Suprapubic skin (tissue), 4 donors: Measurements from ENCODE around the gene RASA4. TPM values are rescaled to one million over a fixed set of nuclear protein-coding genes. Genes with fewer than 3 reads are reported as not detected.
"Not testable (repeated sequence)": the region's sequence is repeated elsewhere in the genome, so short reads cannot be mapped to it uniquely, and the experiment has no call there.

Experiments
- DNase-seq, 2 donors: peaks; one replicate each; pipeline ENCODE4 v3.0.0-alpha.2; 2019; ENCODE audit warnings: low spot score in 2 of 2
- H3K27ac ChIP-seq: fragments of 200-600 bp; sonication (generic); one replicate; pipeline ENCODE4 v1.5.1; 2019
- H3K27me3 ChIP-seq: fragments of 200-600 bp; sonication (generic); one replicate; pipeline ENCODE4 v1.5.1; 2019
- H3K36me3 ChIP-seq: fragments of 200-600 bp; sonication (generic); one replicate; pipeline ENCODE4 v1.5.1; 2019
- H3K4me1 ChIP-seq: fragments of 200-600 bp; sonication (generic); one replicate; pipeline ENCODE4 v1.5.1; 2019
- H3K4me3 ChIP-seq: fragments of 200-600 bp; sonication (generic); one replicate; pipeline ENCODE4 v1.5.1; 2019; ENCODE audit warnings: mild to moderate bottlenecking
- H3K9me3 ChIP-seq: fragments of 200-600 bp; sonication (generic); one replicate; pipeline ENCODE4 v1.5.1; 2019
- WGBS: methylation state at CpG from one replicate; pipeline ENCODE4 v1.1.5; 2018; 5-methylcytosine and 5-hydroxymethylcytosine counted together
- total RNA-seq, 4 donors: library from RNA; depleted of rRNA; stranded (reverse); fragments of >200 nt; gene quantifications; one replicate each; pipeline ENCODE4 v1.1.0, GENCODE V29; 2016

RASA4 gene
- total RNA-seq: 10 to 100 TPM; 16.4 to 33.9 (median 23.6) TPM

DNA sequence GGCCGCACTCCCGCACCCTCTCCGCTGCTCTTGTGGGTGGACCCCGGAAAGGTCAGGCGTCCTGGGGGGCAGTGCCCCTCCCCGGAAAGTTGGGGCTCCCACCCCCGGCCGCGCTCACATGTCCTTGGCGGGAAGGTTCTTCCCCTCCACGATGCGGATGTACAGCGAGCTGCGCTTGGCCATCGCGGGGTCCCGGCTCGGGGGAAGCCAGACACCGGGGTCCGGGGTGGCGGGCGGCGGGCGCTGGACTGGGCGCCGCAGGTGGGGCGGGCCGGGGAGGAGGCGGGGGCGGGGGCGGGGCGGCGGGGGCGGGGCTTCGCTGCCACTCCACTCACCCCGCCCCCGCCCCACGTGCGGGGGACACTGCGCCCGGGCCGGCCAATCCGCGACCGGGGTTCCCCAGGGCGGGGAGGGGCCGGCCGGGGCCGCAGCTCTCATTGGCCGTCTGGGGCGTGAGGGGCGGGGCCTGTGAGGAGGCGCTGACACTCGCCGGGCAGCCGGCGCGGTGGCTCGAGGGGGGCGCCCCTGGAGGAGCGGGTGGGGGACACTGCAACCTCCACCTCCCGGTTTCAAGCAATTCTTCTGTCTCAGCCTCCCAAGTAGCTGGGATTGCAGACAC, at the start of gene RASA4:
TSS of gene RASA4 (minus strand) at position 250 of the 619 bp plus-strand sequence. CDS start at position 183, 67 bp downstream.
- H3K36me3 ChIP-seq: not testable (repeated sequence)

DNA sequence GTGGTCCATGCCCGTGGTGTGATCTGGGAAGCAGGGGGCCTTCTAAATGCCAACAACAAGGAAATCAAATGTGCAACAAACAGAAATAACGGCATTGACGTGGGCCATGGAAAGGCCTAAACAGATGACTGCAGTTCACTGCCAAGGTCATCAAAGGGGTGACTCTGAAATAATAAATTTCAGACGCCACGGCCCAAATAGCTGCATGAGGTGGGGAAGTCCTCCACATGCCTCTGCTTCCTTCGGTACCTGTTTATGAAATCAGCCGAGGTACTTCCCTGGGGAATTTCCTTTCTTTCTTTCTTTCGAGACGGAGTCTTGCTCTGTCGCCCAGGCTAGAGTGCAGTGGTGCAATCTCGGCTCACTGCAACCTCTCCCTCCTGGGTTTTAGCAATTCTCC, 48.2 kb upstream of the RASA4 start:
- DNase-seq, H3K9me3 ChIP-seq, H3K36me3 ChIP-seq, H3K4me3 ChIP-seq, H3K4me1 ChIP-seq, H3K27ac ChIP-seq, H3K27me3 ChIP-seq: not testable (repeated sequence)
- WGBS: no CpG with 5 or more reads among the region's 11 CpGs

More for the DNA sequence above, at the start of gene RASA4:
- DNase-seq: peak; percentile 73 to 74
- H3K9me3 ChIP-seq, H3K27me3 ChIP-seq, H3K4me1 ChIP-seq, H3K27ac ChIP-seq: not testable (repeated sequence)
- no CpG with 5 or more reads among the region's 62 CpGs for WGBS
- peak within 1 kb of the TSS; percentile 51 for H3K4me3 ChIP-seq

DNA sequence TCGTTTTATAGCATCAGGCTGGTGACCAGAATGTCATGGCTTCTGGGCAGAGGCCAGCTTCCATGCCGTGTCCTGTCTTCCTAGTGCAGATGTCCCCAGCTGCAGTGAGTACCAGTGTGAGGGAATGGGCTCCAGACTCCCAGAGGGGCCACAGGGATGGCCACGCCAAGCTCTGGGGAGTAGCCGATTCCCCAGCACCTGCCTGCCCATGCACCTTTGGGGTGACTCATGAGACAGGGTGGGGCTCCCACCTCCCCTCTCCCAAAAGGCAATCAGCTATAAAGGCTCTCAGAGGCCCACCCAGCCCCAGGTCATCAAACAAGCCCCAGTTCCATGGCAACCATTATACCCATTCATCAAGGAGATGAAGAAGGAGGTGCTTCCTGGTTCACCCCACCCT, 33.4 kb upstream of the RASA4 start, which contains the start of gene SPDYE2B:
TSS of gene SPDYE2B (plus strand) at position 396 of the 400 bp plus-strand sequence. CDS start 2,030 bp downstream, outside the sequence.
- H3K27ac ChIP-seq, DNase-seq, H3K27me3 ChIP-seq, H3K36me3 ChIP-seq, H3K4me3 ChIP-seq, H3K9me3 ChIP-seq, H3K4me1 ChIP-seq: not testable (repeated sequence)
- WGBS: no CpG with 5 or more reads among the region's 4 CpGs

DNA sequence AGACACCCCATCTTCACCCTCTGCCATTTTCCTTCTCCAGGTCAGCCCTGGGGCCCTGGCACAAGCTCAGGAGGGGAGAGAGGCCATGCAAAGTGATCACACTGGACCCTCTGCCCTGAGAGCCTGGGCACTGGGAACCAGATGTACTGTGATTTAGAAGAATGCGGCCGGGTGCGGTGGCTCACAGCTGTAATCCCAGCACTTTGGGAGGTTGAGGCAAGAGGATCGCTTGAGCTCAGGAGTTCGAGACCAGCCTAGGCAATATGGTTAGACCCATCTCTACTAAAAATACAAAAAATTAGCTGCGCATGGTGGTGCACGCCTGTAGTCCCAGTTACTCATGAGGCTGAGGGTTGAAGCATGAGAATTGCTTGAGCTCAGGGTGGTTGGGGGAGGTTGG, 31.3 kb upstream of the RASA4 start:
- H3K36me3 ChIP-seq, H3K4me1 ChIP-seq, H3K9me3 ChIP-seq, H3K27me3 ChIP-seq, H3K27ac ChIP-seq, H3K4me3 ChIP-seq: not testable (repeated sequence)
- DNase-seq: peak in 1 of 2 donors; percentile 49
- WGBS: 98% methylated on average over 6 of the region's 7 CpGs

DNA sequence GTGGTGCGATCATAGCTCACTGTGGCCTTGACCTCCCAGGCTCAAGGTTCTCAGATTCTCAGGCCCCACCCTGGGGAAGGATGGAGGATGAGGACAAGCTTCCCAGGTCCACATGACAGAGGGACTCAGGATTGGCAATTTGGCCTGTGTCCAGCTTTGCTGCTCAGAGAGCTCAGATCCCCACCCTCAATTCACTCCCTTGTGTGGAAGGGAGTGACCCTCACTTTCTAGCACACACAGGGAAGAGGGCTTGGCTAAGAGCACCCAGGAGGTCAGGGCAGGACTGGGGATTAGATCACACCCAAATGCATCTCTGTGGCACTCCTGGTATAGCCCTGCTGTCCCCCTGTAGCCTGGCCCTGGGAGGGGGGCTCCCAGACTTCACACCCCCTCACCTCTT, 26.8 kb upstream of the RASA4 start:
- no CpG with 5 or more reads among the region's 1 CpG for WGBS
- not testable (repeated sequence) for H3K27me3 ChIP-seq

DNA sequence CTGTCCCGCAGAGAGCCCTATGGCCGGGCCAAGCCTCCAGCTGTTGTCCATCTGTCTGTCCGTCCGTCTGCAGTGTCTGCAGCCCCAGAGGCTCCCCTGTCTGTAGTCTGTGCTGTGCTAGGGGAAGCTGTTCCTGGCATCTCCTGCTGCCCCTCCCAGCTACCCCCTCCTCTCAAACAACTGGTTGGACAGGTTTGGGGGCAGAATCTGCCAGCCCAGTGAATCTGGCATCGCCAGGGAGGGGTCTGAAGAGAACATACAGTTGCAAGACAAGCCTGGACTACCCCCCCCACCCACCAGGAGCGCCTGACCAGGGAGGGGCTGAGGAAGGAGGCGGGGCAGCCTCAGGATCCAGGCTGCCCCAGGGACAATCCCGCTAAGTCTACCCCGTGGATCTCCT, 26.1 kb upstream of the RASA4 start, which contains the start of gene UPK3BL1:
TSS of gene UPK3BL1 (minus strand) at position 101 of the 400 bp plus-strand sequence. CDS start at position 51, 50 bp downstream.
- WGBS: no CpG with 5 or more reads among the region's 9 CpGs

More for the DNA sequence above, 26.8 kb upstream of the RASA4 start:
- H3K27ac ChIP-seq, H3K9me3 ChIP-seq, DNase-seq, H3K4me1 ChIP-seq, H3K36me3 ChIP-seq, H3K4me3 ChIP-seq: not testable (repeated sequence)

DNA sequence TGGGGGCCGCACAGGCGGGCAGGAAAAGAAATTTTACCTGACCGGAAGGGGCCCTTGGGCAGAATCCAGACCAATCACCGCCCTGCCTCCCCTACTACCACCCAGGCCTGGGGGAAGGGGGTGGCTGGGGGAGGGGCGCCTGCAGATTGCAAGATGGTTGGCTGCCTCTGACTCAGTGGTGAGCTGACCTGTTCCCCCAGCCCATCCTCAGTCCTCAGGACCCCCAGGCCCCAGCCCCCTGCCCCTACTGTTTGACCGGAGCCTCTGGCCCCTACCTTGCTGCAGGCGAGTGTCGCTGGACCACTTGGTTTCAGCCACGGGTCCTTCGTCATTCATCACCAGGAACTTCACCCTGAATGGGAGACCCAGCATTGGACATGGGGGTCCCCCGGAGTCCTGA, 22.3 kb upstream of the RASA4 start:
- not testable (repeated sequence) for H3K27me3 ChIP-seq, H3K9me3 ChIP-seq, H3K4me3 ChIP-seq, H3K36me3 ChIP-seq, H3K27ac ChIP-seq, H3K4me1 ChIP-seq
- peak in 1 of 2 donors; percentile 67 for DNase-seq
- 86% methylated on average over 5 of the region's 11 CpGs for WGBS

More for the DNA sequence above, 26.1 kb upstream of the RASA4 start, which contains the start of gene UPK3BL1:
- not testable (repeated sequence) for H3K9me3 ChIP-seq, DNase-seq, H3K27ac ChIP-seq, H3K4me1 ChIP-seq, H3K4me3 ChIP-seq, H3K27me3 ChIP-seq, H3K36me3 ChIP-seq

DNA sequence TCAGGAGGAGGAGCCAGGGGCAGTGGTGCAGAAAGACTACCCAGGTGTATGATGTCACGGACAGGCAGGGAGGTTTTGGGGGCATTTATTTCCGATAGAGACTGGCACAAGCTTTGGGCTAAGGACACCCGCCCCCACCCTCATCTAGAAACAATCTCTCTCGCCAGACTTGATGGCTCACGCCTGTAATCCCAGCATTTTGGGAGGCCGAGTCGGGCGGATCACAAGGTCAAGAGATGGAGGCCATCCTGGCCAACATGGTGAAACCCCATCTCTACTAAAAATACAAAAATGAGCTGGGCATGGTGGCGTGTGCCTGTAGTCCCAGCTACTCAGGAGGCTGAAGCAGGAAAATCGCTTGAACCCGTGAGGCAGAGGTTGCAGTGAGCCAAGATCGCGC, 20.4 kb upstream of the RASA4 start:
- 93% methylated on average over 8 of the region's 13 CpGs for WGBS
- H3K4me1 ChIP-seq, H3K36me3 ChIP-seq, H3K27me3 ChIP-seq, H3K27ac ChIP-seq, H3K4me3 ChIP-seq, H3K9me3 ChIP-seq: not testable (repeated sequence)
- DNase-seq: peak in 1 of 2 donors; percentile 47

DNA sequence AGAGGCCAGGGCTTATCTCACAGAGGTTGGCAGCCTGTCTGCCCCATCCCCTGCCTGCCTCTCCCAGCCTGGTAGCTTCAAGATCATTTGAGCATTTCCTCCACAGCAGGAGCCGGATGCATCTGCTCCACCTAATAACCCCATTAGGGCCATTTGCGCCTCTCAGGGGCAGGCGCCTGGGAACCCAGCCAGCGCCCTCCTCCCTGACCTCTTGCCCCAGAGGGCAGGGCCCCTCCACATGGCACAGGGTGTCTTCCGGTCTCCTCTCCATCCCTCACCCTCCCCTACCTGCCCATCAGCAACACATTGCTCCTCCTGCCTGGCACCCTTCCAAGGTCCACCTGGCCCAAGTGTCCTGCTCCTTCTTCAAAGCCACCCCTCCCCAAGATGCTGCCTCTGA, 18.8 kb upstream of the RASA4 start:
- H3K36me3 ChIP-seq, H3K27ac ChIP-seq, H3K27me3 ChIP-seq, H3K4me1 ChIP-seq, H3K4me3 ChIP-seq, DNase-seq, H3K9me3 ChIP-seq: not testable (repeated sequence)
- no CpG with 5 or more reads among the region's 5 CpGs for WGBS

DNA sequence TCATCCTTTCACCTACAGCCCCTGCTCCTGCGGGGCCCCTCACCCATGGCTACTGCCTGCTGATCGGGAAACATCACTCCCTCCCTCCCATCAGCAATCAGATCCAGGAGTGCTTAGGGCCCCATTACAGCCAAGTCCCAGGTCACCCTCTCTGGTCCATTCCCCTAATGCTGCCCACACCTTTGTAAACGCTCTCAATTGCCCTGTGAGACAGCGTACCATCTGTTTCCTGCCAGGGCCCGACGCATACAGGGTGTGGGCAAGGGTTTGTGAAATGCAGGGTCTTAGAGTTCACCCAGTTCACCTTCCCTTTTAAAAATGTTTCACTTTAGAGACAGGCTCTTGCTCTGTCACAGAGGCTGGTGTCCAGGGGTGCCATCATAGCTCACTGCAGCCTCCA, 17.7 kb upstream of the RASA4 start:
- H3K4me1 ChIP-seq, H3K27me3 ChIP-seq, H3K9me3 ChIP-seq, H3K4me3 ChIP-seq, H3K36me3 ChIP-seq, H3K27ac ChIP-seq: not testable (repeated sequence)
- peak in 1 of 2 donors; percentile 21 for DNase-seq
- WGBS: 80% methylated on average over 2 of the region's 6 CpGs

DNA sequence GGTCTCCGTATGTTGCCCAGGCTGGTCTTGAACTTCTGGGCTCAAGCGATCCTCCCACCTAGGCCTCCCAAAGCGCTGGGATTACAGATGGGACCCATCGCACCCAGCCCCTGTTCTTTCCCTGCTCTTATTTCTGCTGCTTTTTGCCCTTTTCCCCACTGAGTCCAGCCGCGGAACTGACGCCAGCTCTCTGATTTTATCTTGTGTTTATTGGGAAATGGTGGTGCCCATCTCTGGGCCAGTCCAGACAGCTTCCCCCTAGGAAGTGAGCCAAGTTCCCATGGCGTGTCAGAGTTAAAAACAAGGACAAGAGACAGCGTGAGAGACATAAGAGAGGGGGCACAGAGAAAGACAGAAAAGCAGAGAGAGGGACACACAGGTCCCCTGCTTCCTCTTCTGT, 14.1 kb upstream of the RASA4 start:
- H3K36me3 ChIP-seq: not testable (repeated sequence)
- DNase-seq: peak in 1 of 2 donors; percentile 32
- no CpG with 5 or more reads among the region's 9 CpGs for WGBS

DNA sequence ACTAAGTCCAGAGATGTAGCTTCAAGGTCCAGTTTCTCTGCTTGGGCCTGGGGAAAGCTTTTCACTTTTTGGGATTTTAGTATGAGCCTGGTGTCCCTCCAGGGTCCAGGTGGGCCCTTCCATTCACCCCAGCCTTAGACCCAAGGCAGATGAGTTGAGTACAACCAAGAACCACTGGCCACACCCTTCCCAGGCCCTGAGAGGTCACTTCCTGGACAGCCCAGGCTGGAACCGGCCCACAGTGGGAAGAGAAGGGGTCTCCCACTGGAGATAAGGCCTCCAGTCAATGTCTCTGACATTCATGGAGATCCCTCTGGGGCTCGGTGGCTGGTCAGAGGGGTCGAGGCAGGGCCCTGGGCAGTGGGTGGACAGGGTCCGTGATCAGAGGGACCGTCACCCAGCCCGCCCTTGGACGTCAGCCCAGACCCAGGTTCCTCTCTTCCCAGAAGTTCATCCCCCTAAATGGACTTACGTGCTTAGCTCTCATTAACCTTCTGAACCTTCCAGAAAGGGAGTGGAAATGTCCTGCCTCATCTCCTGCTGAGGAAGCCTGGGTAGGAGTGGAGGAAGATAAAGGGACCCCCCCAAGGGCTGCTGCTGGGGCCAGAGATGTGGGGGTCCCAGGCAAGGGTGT, 10.8 kb upstream of the RASA4 start:
- no CpG with 5 or more reads among the region's 8 CpGs for WGBS
- not testable (repeated sequence) for H3K36me3 ChIP-seq, H3K27ac ChIP-seq, DNase-seq, H3K4me3 ChIP-seq, H3K27me3 ChIP-seq, H3K4me1 ChIP-seq, H3K9me3 ChIP-seq

More for the DNA sequence above, 14.1 kb upstream of the RASA4 start:
- H3K4me3 ChIP-seq, H3K4me1 ChIP-seq, H3K27ac ChIP-seq, H3K27me3 ChIP-seq, H3K9me3 ChIP-seq: not testable (repeated sequence)

DNA sequence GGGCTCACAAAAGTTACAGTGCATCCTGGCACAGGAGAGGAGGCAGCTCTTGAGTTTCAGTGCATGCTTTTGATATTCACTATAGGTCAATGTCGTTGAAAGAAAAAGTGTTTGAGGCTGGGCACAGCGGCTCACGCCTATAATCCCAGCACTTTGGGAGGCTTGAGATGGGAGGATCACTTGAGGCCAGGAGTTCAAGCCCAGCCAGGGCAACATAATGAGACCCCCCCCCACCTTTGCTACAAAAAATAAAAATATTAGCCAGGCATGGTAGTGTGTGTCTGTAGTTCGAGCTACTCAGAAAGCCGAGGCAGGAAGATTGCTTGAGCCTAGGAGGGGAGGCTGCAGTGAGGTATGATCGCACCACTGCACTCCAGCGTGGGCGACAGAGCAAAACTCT, 1.6 kb upstream of the RASA4 start:
- H3K4me1 ChIP-seq, H3K4me3 ChIP-seq, H3K27ac ChIP-seq, H3K27me3 ChIP-seq, H3K9me3 ChIP-seq, H3K36me3 ChIP-seq: not testable (repeated sequence)
- WGBS: 60% methylated on average over 3 of the region's 8 CpGs
- DNase-seq: peak in 1 of 2 donors; percentile 8

DNA sequence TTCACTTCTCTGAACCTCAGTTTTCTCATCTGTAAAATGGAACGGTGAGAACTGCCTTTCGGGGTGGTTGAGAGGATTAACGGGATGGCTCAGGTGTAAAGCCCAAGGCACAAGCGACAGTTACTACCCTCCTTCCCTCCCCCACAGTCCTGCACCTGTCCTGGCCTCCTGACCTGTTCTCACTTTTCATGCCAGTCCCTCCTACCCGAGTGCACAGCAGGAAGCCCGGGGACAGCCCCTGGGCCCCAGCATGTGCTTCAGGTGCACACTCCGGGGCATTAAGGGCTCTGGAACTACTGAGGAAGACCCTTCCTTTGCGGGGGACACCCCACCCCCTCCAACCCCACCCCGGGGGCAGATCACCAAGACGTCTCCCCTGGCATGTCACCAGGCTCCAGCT, 626 bp downstream of the RASA4 start:
- WGBS: no CpG with 5 or more reads among the region's 10 CpGs
- not testable (repeated sequence) for H3K36me3 ChIP-seq, H3K9me3 ChIP-seq

More for the DNA sequence above, 626 bp downstream of the RASA4 start:
- not testable (repeated sequence) for DNase-seq, H3K4me3 ChIP-seq, H3K27ac ChIP-seq, H3K27me3 ChIP-seq, H3K4me1 ChIP-seq
